HG02678 (cell line): ENCODE measurements around the gene KCNK4.

ENCODE experiments used
- ATAC-seq: cut with Tn5 transposase; IDR thresholded peaks from one replicate; pipeline ENCODE4 v1.9.1; 2021; ENCODE audit warnings: mild to moderate bottlenecking, moderate library complexity; ENCODE audit not compliant: unreplicated experiment

Gene KCNK4

DNA sequence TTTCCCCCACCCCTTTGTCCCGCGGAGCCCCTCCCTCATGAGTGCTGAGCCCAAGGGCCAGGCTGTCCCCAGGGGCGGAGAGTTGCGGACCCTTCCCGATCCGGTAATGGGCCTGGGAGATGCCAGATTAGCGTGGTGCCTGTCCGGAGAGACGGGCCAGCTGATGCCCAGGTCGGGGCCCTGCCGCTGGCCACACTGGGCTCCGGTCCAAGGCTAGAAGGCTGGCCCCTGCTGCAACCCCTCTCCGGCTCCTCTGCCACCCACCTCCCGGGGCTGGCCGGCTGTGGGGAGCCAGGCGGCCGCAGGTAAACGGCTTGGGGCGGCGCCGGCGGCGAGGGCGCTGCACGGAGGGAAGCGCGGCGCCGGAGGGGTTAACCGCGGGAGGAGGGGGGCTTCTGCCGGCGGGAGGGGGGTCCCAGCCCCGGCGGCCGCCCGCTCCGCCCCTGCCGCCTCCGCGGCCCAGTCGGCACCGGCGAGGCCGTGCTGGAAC, at the start of gene KCNK4:
Gene KCNK4 (plus strand): TSS at position 41 of the 490 bp plus-strand sequence. CDS start 1,717 bp downstream, outside the sequence.
- ATAC-seq: no peak

- ATAC-seq: peak; percentile 65
These were observed 49.4 kb upstream of the KCNK4 start for GRCh38 chr11:64241491-64242374.

GRCh38 chr11:64243236-64243854, 47.8 kb upstream of the KCNK4 start:
- no peak for ATAC-seq

- ATAC-seq: no peak
These were observed 47.0 kb upstream of the KCNK4 start for GRCh38 chr11:64244107-64244506.

- no peak for ATAC-seq
These were observed 46.1 kb upstream of the KCNK4 start for GRCh38 chr11:64244966-64245365.

GRCh38 chr11:64245401-64245796, 45.7 kb upstream of the KCNK4 start:
- no peak for ATAC-seq

DNA sequence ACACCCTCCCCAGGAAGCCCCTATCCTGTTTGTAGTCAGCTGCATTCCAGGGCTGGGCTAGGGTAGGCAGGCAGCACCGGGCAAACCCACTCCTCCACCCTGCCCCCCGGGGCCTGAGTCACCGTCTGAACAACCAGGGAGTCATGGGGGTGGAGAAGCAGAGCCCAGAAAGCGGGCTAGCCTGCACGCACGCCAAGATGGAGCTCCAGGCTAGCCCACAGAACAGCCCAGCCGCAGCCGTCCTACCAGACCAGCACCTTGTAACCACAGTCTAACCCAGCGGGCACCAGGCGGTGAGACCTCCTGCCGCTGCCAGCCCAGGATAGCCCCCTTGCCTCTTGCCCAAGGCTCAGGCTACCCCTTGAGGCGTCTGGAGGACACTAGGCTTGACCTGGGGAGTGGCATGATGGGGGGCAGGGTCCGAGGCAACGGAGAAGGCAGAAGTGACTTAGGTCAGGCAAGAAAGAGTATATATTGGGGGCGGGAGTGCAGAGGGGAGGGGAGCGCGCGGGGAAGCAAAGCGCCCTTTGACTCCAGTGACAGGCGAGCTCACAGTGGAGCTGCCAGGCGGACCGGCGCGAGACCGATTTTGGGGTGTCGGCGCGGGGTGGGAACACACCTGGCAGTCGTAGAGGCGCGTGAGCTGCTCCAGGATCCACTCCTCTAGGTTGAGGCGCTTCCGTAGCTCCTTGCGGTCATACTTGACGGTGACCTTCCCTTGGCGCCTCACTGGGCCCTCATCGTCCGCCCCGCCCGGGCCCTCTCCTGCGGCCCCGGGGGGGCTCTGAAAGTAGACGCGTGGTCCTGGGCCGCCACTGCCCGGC, 45.1 kb upstream of the KCNK4 start:
- ATAC-seq: no peak

DNA sequence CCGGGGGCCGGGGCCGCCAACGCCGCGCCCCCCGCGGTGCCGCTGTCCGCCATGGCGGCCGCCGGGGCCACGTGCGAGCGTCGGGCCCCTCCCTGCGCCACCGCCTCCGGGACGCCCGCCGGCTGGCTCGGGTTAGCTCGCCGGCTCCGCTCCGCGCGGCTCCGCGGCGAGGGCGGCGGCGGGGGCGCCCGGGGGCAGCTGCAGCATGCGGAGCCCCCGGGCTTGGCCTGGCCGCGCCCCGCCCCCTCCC, 44.6 kb upstream of the KCNK4 start:
- peak; percentile 17 for ATAC-seq

GRCh38 chr11:64246871-64247728, 44.0 kb upstream of the KCNK4 start, which contains the start of gene PPP1R14B:
TSS of gene PPP1R14B (minus strand) at chr11:64246943. CDS start at chr11:64246673, 270 bp downstream.
- ATAC-seq: peak; percentile 47

- ATAC-seq: no peak
These were observed 43.2 kb upstream of the KCNK4 start for GRCh38 chr11:64247729-64248531.

GRCh38 chr11:64248578-64248977, 42.5 kb upstream of the KCNK4 start:
- ATAC-seq: no peak

DNA sequence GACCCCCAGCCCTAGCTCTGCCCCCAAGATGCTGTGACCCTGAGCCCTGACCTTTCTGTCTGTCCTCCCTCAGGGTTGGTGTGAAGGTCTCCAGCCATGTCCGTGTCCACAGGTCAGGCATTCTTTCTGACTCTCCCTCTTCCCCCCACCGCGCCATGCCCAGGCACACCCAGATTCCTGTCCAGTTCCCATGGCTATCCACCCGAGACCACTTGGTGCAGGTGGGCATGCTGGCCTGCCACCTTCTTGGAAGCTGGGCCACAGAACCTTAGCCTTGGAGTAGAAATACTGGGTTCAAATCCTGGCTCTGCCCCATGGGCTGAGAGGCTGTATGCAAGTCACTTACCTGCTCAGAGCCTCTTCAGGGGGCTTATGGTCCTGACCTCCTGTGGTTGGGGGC, 42.1 kb upstream of the KCNK4 start:
- no peak for ATAC-seq

DNA sequence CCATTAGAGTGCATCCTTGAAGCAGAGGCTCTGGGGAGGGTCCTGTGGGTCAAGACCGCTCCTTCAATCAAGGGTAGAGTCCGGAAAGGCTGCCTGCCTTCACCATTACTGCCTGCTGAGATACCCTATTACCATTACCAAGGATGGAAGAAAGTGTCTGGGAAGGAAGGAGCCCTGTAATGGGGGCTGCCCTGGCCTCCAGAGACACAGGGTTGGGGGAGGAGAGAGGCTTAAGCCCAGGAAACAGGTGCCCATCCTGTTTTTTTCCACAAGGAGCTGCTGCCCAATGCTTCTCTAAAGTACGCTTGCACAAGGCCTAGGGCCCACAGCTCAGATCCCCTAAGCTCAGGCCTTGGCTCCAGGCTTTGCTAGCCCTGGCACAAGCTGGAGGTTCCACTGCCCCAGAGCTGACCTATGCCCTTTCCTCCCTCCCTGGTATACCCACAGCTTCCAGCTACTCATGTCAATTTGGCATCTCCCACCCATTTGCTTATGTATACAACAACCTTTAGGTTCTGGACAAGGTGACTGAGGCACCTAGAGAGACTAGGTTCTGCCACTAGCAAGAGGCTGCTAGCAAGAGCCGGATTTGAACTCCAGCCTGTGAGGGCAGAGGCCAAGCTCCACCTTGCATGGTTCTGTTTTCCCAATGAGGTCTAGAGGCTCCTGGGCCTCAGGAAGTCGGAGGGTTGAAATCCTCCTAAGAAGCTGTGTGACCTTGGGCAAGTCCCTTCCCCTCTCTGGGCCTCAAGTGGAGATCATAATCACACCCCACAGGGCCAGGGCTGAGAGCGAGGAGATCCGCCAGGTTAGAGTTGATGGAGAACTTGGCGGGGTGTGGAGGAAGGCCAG, 41.3 kb upstream of the KCNK4 start:
- no peak for ATAC-seq

GRCh38 chr11:64250415-64251015, 40.6 kb upstream of the KCNK4 start:
- no peak for ATAC-seq

GRCh38 chr11:64251016-64251752, 39.9 kb upstream of the KCNK4 start, which contains the start of gene PLCB3:
TSS of gene PLCB3 (plus strand) at chr11:64251530. CDS start at chr11:64251650, 120 bp downstream.
- peak; percentile 41 for ATAC-seq

DNA sequence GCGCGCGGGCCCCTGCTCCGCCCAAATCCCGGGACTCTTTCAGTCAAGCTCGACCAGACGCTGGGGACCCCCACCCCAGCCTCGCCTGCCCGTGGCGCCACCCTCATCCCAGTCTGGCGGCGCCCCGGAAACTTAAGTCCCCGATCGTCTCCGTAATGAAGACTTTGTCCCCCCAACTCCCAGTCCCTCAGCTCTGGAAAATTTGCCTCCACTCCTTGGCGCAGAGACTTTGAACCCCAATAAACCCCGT, 39.4 kb upstream of the KCNK4 start:
- ATAC-seq: no peak

DNA sequence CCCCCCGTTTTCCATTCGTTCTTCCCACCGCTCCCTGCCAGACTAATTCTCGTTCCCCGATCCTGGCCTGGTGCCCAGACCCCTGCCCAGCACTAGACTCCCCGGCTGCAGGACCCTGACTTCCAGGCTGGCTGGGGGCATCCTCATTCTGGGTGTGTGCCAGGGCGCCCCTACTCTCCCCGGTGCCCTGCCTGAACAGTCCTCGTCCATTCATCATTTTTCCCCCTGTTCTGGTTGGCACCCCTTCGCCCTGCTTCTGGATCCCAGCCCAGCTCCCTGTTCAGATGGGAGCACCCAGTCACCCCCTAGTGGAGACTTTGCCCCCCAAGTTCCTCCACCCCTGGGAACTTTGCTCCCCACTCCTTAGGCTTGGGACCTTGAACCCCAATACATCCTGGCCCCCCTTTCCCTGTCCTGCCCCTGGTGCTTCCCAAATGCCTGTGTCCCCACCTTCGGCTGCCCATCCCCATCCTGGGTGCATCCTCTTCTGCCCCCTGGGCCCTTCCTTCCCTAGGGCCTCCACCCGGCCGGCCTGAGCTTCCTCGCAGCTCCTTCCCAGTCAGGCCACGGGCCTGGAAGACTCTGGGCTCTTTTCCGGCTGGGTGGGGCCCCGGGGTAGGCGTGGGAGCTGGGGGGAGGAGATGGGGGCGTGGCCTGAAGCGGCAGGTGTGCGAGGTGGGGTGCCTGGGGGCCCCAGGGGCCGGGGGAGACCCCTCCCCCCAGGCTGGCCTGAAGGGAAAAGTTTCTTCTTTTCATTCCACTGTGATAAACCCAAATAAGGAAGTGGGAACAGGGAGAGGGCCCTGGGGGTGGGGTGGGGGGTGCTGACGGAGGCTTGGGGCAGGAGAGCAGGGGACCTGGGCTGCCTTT, 38.9 kb upstream of the KCNK4 start:
- ATAC-seq: no peak
